HepG2 (cell line): ENCODE results near the gene CFL1. TPM values are rescaled to one million over a fixed set of nuclear protein-coding genes. Genes with fewer than 3 reads are reported as not detected.

Experiments used
- ATF4 ChIP-seq, 2 experiments: fragments of 450-650 bp in 1 of 2; sonication (generic) in 1 of 2; formaldehyde crosslinking; IDR thresholded peaks; 2 replicates each; pipeline versions ENCODE4 v1.5.0 to v1.8.0; 2020 to 2022; ENCODE audit warnings: mild to moderate bottlenecking in 1 of 2, missing genetic modification reagents in 1 of 2
- CENPT ChIP-seq: sonication (generic); formaldehyde crosslinking; IDR thresholded peaks from 2 replicates; pipeline ENCODE4 v1.8.0; 2022; ENCODE audit warnings: low read depth, mild to moderate bottlenecking, moderate library complexity, missing genetic modification reagents
- GPBP1L1 ChIP-seq: sonication (generic); formaldehyde crosslinking; IDR thresholded peaks from 2 replicates; pipeline ENCODE4 v1.5.0; 2020; ENCODE audit warnings: mild to moderate bottlenecking, missing genetic modification reagents
- HDAC2 ChIP-seq: sonication (generic); formaldehyde crosslinking; IDR thresholded peaks from 2 replicates; pipeline ENCODE4 v1.4.0; 2020; ENCODE audit warnings: missing genetic modification reagents
- MAZ ChIP-seq, 2 experiments: sonication (generic) in 1 of 2; formaldehyde crosslinking in 1 of 2; IDR thresholded peaks; 2 replicates each; pipeline versions ENCODE4 v1.5.0 to v1.6.1; 2012 to 2020; ENCODE audit warnings: low read depth in 2 of 2, mild to moderate bottlenecking in 2 of 2, borderline replicate concordance in 1 of 2, improper control_type of control experiment in 1 of 2, low read length in 1 of 2, missing genetic modification reagents in 1 of 2, moderate library complexity in 1 of 2
- MXD1 ChIP-seq: sonication (generic); formaldehyde crosslinking; IDR thresholded peaks from 2 replicates; pipeline ENCODE4 v1.4.0; 2020; ENCODE audit warnings: mild to moderate bottlenecking, missing genetic modification reagents
- NCOA5 ChIP-seq: sonication (generic); formaldehyde crosslinking; IDR thresholded peaks from 2 replicates; pipeline ENCODE4 v1.4.0; 2020; ENCODE audit warnings: missing genetic modification reagents
- PCBP2 ChIP-seq: fragments of 200-400 bp; formaldehyde crosslinking; optimal IDR thresholded peaks from 2 replicates; pipeline ENCODE3; 2018; ENCODE audit warnings: low read length, low read depth; ENCODE audit not compliant: poor library complexity, severe bottlenecking
- SAFB2 ChIP-seq: sonication (generic); formaldehyde crosslinking; IDR thresholded peaks from 2 replicates; pipeline ENCODE4 v1.5.1; 2020; ENCODE audit warnings: missing genetic modification reagents, low read depth, mild to moderate bottlenecking, borderline replicate concordance
- SATB2 ChIP-seq: sonication (generic); formaldehyde crosslinking; IDR thresholded peaks from 2 replicates; pipeline ENCODE4 v1.5.0; 2020; ENCODE audit warnings: missing genetic modification reagents
- SP2 ChIP-seq: sonication (generic); formaldehyde crosslinking; IDR thresholded peaks from 2 replicates; pipeline ENCODE4 v1.5.1; 2020; ENCODE audit warnings: mild to moderate bottlenecking, missing genetic modification reagents
- TBX2 ChIP-seq: sonication (generic); formaldehyde crosslinking; IDR thresholded peaks from 2 replicates; pipeline ENCODE4 v1.5.0; 2020; ENCODE audit warnings: missing genetic modification reagents, mild to moderate bottlenecking, borderline replicate concordance
- TP53 ChIP-seq: sonication (generic); formaldehyde crosslinking; conservative IDR thresholded peaks from 2 replicates; pipeline ENCODE4 v1.4.0; 2020; ENCODE audit warnings: missing genetic modification reagents
- USF2 ChIP-seq, 2 experiments: sonication (generic) in 1 of 2; formaldehyde crosslinking in 1 of 2; IDR thresholded peaks; 2 replicates each; pipeline versions ENCODE4 v1.5.1 to v1.6.1; 2011 to 2020; ENCODE audit warnings: borderline replicate concordance in 1 of 2, low read depth in 1 of 2, low read length in 1 of 2, mild to moderate bottlenecking in 1 of 2, missing genetic modification reagents in 1 of 2, moderate library complexity in 1 of 2
- ZBTB7A ChIP-seq: sonication (generic); formaldehyde crosslinking; IDR thresholded peaks from 2 replicates; pipeline ENCODE4 v1.8.0; 2022; ENCODE audit warnings: mild to moderate bottlenecking, missing genetic modification reagents
- ZFP36L1 ChIP-seq: sonication (generic); formaldehyde crosslinking; IDR thresholded peaks from 2 replicates; pipeline ENCODE4 v1.8.0; 2022; ENCODE audit warnings: mild to moderate bottlenecking, missing genetic modification reagents, moderate library complexity
- ZNF253 ChIP-seq: sonication (generic); formaldehyde crosslinking; IDR thresholded peaks from 2 replicates; pipeline ENCODE4 v1.8.0; 2022; ENCODE audit warnings: mild to moderate bottlenecking, missing genetic modification reagents, borderline replicate concordance
- ZNF264 ChIP-seq: sonication (generic); formaldehyde crosslinking; IDR thresholded peaks from 2 replicates; pipeline ENCODE4 v1.4.0; 2020; ENCODE audit warnings: missing genetic modification reagents
- ZNF329 ChIP-seq: sonication (generic); formaldehyde crosslinking; IDR thresholded peaks from 2 replicates; pipeline ENCODE4 v1.9.0; 2021; ENCODE audit warnings: low read depth, mild to moderate bottlenecking, missing genetic modification reagents
- ZNF558 ChIP-seq: sonication (generic); formaldehyde crosslinking; IDR thresholded peaks from 2 replicates; pipeline ENCODE4 v1.9.0; 2022; ENCODE audit warnings: mild to moderate bottlenecking, missing genetic modification reagents, borderline replicate concordance
- ZNF644 ChIP-seq: IDR thresholded peaks from 2 replicates; pipeline ENCODE4 v1.6.1; 2016; ENCODE audit warnings: low read depth
- polyA plus RNA-seq, 8 experiments: library from polyadenylated mRNA; depleted of rRNA in 3 of 8; stranded (reverse) in 7 of 8; unstranded in 1 of 8; fragments of >200 nt; fragmentation: Illumina TruSeq in 4 of 8; extraction: Trizol in 4 of 8; gene quantifications; 2 replicates each; pipeline versions ENCODE4 v1.2.1 to v1.2.3, GENCODE V29; 2011 to 2016; ENCODE audit warnings: low read depth in 4 of 8, missing spikeins in 1 of 8, mixed read lengths in 1 of 8; ENCODE audit not compliant: insufficient read depth in 1 of 8
- total RNA-seq, 5 experiments: library from RNA; depleted of rRNA; stranded (reverse); fragments of >200 nt; fragmentation: Illumina TruSeq; extraction: Trizol; gene quantifications; 2 replicates each; pipeline ENCODE4 v1.2.3, GENCODE V29; 2016; ENCODE audit warnings: low read depth in 1 of 5
- TF ChIP-seq, protein P1 (sequence below): sonication (generic); formaldehyde crosslinking; IDR thresholded peaks from 2 replicates; pipeline ENCODE4 v1.8.1; 2022; ENCODE audit warnings: mild to moderate bottlenecking, missing genetic modification reagents

Gene CFL1
- total and polyA plus RNA-seq, 2 of the 13 experiments (the other 11 are each of a cell fraction or from before 2014, with no cell fraction given) = 379 to 383 TPM

DNA sequence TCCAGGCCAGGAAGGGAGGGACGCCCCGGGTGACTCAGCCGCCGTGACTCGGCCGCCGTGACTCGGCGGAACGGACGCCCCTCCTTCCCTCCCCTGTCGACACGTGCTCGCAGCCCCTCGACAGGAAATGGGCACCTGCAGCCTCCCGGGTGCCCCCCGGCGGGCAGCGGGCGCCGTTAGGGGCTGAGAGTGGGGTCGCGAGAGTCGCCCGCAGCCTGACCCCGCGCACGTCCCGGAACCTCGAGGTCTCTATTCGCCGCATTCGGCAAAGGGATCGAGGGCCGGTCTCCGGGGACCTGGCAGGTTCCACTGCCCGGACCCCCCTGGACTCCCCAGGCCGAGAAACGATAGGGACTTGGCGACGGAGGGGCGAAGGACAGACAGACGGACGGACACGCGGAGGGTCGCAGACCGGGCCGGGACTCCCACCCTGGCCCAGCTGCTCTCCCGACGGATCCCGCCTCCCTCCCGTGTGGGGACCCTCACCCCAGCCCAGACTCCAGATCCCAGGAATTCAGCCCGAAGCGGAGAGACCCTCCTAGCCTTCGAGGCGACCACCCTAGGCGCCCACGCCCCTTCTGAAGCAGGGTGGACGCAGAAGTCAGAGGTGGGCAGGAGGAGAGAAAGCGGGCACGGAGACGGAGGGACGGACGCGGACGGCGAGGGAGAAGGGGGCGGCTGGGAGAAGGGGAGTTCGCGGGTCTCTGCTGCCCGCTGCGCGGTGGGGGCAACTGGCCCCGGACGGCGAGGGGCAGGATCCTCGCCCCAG, 41.6 kb upstream of the CFL1 start (continued):
- TF ChIP-seq GPBP1L1 = no peak
- TF ChIP-seq ZFP36L1 (CRISPR knock-in tag) = peak; percentile 80; the same call in 1 of the 2 replicates
- TF ChIP-seq ATF4 (CRISPR knock-in tag; IDR thresholded peaks at IDR 0.05) = peak in 1 of 2 experiments; percentile 58; a peak in 1 of 4 replicates
- TF ChIP-seq SP2 (CRISPR knock-in tag) = no peak
- no peak for TF ChIP-seq ZNF644 (CRISPR knock-in tag)
- peak; percentile 19; the same call in 1 of the 2 replicates for TF ChIP-seq ZNF558
- no peak for TF ChIP-seq SAFB2 (CRISPR knock-in tag)
- no peak; the same call in 1 of the 2 replicates for TF ChIP-seq ZNF253 (CRISPR knock-in tag)
- peak; percentile 23; the same call in 1 of the 2 replicates for TF ChIP-seq MAZ (IDR thresholded peaks at IDR 0.05; ENCODE audit: borderline replicate concordance, low read depth, low read length)
- peak; percentile 72; the same call in 1 of the 2 replicates for TF ChIP-seq MAZ (CRISPR knock-in tag; IDR thresholded peaks at IDR 0.05; ENCODE audit: low read depth)
- TF ChIP-seq, protein P1, sequence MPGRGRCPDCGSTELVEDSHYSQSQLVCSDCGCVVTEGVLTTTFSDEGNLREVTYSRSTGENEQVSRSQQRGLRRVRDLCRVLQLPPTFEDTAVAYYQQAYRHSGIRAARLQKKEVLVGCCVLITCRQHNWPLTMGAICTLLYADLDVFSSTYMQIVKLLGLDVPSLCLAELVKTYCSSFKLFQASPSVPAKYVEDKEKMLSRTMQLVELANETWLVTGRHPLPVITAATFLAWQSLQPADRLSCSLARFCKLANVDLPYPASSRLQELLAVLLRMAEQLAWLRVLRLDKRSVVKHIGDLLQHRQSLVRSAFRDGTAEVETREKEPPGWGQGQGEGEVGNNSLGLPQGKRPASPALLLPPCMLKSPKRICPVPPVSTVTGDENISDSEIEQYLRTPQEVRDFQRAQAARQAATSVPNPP (CRISPR knock-in tag) = 0 out of 2 replicates have a peak, but pooled peaks have one; percentile 41
- peak; percentile 66; the same call in 1 of the 2 replicates for TF ChIP-seq HDAC2 (CRISPR knock-in tag)
- TF ChIP-seq ZNF264 (CRISPR knock-in tag) = no peak
- TF ChIP-seq NCOA5 (CRISPR knock-in tag) = no peak
- TF ChIP-seq ZBTB7A (CRISPR knock-in tag) = no peak; the same call in 1 of the 2 replicates
- TF ChIP-seq ZNF329 (CRISPR knock-in tag) = peak; percentile 68; the same call in 1 of the 2 replicates
- TF ChIP-seq MXD1 = peak; percentile 91
- no peak for TF ChIP-seq SATB2 (CRISPR knock-in tag)
- TF ChIP-seq USF2 (IDR thresholded peaks at IDR 0.05; ENCODE audit: low read depth, low read length) = no peak
- peak; percentile 59; the same call in 1 of the 2 replicates for TF ChIP-seq USF2 (CRISPR knock-in tag; IDR thresholded peaks at IDR 0.05; ENCODE audit: borderline replicate concordance)
- TF ChIP-seq TBX2 (CRISPR knock-in tag) = peak; percentile 64
- no peak for TF ChIP-seq PCBP2
- no peak; the same call in 1 of the 2 replicates for TF ChIP-seq TP53 (CRISPR knock-in tag)
- no peak for TF ChIP-seq CENPT
